ENCODE data around the gene L3HYPDH. TPM values are rescaled to one million over a fixed set of nuclear protein-coding genes. Genes with fewer than 3 reads are reported as not detected.

Gene L3HYPDH
- total and polyA plus RNA-seq, 2 of the 13 experiments (the other 11 are each of a cell fraction or from before 2014, with no cell fraction given): 30.5 to 36.6 TPM

DNA sequence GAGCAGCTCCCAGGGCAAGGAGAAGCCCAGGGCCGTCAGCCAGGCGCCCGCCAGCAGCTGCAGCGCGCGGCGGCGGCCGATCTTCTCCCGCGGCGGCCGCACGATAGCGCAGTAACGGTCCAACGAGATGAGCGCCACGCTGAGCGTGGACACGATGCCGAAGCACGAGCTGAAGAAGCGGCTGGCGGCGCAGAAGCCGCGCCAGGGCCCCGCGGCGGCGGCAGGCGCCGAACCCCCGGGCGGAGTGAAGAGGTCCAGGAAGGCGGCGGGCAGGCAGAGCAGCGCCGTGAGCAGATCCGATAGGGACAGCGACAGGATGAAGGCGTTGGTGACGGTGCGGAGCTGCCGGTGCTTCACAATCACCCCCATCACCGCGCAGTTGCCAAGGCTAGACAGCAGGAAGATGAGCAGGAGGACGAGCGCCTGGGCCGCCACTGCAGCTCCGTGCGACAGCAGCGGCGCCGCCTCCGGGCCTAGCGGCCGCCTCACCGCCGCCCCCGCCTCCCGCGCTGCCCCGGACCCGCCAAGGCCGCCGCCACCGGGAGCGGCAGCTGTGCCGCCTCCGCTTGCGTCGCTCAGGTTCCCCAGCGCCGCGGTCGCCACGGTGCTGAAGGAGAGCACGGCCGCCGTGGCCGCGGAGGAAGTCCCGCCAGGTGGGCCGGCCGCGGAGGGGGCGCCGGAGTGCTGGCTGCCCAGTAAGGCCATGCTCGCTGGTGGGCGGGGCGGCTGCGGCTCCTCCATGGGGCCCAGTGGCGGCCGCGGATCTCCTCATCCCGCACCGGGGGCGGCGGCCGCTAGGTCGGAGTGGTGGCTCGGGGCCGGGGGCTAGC, 19.5 kb downstream of the L3HYPDH start (continued):
- TF ChIP-seq TCF12 (IDR thresholded peaks at IDR 0.05) (no peak), TCF12 (CRISPR knock-in tag; IDR thresholded peaks at IDR 0.05) (no peak), ARID5B (CRISPR knock-in tag; IDR thresholded peaks at IDR 0.05) (no peak; the same call in 1 of the 2 replicates), ZNF335 (CRISPR knock-in tag; IDR thresholded peaks at IDR 0.05) (no peak), NR2F2 (IDR thresholded peaks at IDR 0.05; ENCODE audit: borderline replicate concordance, low read depth) (no peak), ATF1 (CRISPR knock-in tag; IDR thresholded peaks at IDR 0.05) (no peak), TCF7L2 (IDR thresholded peaks at IDR 0.05; ENCODE audit: low read depth, low read length) (no peak), KDM4B (CRISPR knock-in tag; IDR thresholded peaks at IDR 0.05) (no peak), PRDM15 (CRISPR knock-in tag; IDR thresholded peaks at IDR 0.05) (no peak), THAP8 (CRISPR knock-in tag; IDR thresholded peaks at IDR 0.05; ENCODE audit: borderline replicate concordance) (no peak)
- TF ChIP-seq, protein P1, sequence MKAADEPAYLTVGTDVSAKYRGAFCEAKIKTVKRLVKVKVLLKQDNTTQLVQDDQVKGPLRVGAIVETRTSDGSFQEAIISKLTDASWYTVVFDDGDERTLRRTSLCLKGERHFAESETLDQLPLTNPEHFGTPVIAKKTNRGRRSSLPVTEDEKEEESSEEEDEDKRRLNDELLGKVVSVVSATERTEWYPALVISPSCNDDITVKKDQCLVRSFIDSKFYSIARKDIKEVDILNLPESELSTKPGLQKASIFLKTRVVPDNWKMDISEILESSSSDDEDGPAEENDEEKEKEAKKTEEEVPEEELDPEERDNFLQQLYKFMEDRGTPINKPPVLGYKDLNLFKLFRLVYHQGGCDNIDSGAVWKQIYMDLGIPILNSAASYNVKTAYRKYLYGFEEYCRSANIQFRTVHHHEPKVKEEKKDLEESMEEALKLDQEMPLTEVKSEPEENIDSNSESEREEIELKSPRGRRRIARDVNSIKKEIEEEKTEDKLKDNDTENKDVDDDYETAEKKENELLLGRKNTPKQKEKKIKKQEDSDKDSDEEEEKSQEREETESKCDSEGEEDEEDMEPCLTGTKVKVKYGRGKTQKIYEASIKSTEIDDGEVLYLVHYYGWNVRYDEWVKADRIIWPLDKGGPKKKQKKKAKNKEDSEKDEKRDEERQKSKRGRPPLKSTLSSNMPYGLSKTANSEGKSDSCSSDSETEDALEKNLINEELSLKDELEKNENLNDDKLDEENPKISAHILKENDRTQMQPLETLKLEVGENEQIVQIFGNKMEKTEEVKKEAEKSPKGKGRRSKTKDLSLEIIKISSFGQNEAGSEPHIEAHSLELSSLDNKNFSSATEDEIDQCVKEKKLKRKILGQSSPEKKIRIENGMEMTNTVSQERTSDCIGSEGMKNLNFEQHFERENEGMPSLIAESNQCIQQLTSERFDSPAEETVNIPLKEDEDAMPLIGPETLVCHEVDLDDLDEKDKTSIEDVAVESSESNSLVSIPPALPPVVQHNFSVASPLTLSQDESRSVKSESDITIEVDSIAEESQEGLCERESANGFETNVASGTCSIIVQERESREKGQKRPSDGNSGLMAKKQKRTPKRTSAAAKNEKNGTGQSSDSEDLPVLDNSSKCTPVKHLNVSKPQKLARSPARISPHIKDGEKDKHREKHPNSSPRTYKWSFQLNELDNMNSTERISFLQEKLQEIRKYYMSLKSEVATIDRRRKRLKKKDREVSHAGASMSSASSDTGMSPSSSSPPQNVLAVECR (CRISPR knock-in tag; IDR thresholded peaks at IDR 0.05; ENCODE audit: borderline replicate concordance): peak; percentile 58; the same call in 1 of the 2 replicates
- TF ChIP-seq, protein P2, sequence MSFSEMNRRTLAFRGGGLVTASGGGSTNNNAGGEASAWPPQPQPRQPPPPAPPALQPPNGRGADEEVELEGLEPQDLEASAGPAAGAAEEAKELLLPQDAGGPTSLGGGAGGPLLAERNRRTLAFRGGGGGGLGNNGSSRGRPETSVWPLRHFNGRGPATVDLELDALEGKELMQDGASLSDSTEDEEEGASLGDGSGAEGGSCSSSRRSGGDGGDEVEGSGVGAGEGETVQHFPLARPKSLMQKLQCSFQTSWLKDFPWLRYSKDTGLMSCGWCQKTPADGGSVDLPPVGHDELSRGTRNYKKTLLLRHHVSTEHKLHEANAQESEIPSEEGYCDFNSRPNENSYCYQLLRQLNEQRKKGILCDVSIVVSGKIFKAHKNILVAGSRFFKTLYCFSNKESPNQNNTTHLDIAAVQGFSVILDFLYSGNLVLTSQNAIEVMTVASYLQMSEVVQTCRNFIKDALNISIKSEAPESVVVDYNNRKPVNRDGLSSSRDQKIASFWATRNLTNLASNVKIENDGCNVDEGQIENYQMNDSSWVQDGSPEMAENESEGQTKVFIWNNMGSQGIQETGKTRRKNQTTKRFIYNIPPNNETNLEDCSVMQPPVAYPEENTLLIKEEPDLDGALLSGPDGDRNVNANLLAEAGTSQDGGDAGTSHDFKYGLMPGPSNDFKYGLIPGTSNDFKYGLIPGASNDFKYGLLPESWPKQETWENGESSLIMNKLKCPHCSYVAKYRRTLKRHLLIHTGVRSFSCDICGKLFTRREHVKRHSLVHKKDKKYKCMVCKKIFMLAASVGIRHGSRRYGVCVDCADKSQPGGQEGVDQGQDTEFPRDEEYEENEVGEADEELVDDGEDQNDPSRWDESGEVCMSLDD (CRISPR knock-in tag; IDR thresholded peaks at IDR 0.05; ENCODE audit: borderline replicate concordance): no peak
